Measurements from ENCODE around the gene LRP6.

GRCh38 chr12:12239127-12239526 lies 27.7 kb downstream of the LRP6 start:
- TF ChIP-seq CTCF (conservative IDR thresholded peaks at IDR 0.05), result no peak
- TF ChIP-seq EZH2 (IDR thresholded peaks at IDR 0.05; ENCODE audit: low read depth), result no peak

Data from PC-9 (cell line).